ENCODE data around the gene RNASE8. TPM values are rescaled to one million over a fixed set of nuclear protein-coding genes. Genes with fewer than 3 reads are reported as not detected.
A peak's percentile ranks its signal among the peaks of the same experiment; 100 is the strongest.

The RNASE8 gene
- total RNA-seq, 1 experiment from 2014 or later = not detected

- ATAC-seq (no peak), DNase-seq (ENCODE audit: low spot score) (no peak)
- no peaks in the 10 kb centered on the region for H3K36me3 Mint-ChIP-seq
- no peak overlapping the region for H3K27ac Mint-ChIP-seq
- no peak for TF ChIP-seq CREB1 (CRISPR knock-in tag; IDR thresholded peaks at IDR 0.05)
- TF ChIP-seq GABPB1 (CRISPR knock-in tag; IDR thresholded peaks at IDR 0.05) = 0 out of 2 replicates have a peak, but pooled peaks have one; percentile 11
- H3K27me3 Mint-ChIP-seq (ENCODE audit: low read depth) = 0 out of 2 replicates have a peak, but pooled peaks cover 2% of the 10 kb centered on the region
- H3K4me3 Mint-ChIP-seq = no peak overlapping the region
- POLR2A ChIA-PET = no interaction called here
- H3K9me3 Mint-ChIP-seq = no peaks in the 10 kb centered on the region
- H3K4me1 Mint-ChIP-seq = peaks cover 2% of the 10 kb centered on the region
- CTCF ChIA-PET = interaction anchor here (1.1 to 3.1 kb wide), 6 partner anchors 21 to 89 kb away, joined by 4 to 17 read pairs (median 6); no protein-coding TSS in a partner anchor
Observed at GRCh38 chr14:21060614-21061346, 3.2 kb downstream of the RNASE8 start.

GRCh38 chr14:21061347-21061668 is 3.7 kb downstream of the RNASE8 start:
- H3K27ac Mint-ChIP-seq = no peak overlapping the region
- H3K36me3 Mint-ChIP-seq = no peaks in the 10 kb centered on the region
- 0 out of 2 replicates have a peak, but pooled peaks cover 2% of the 10 kb centered on the region for H3K27me3 Mint-ChIP-seq (ENCODE audit: low read depth)
- H3K4me1 Mint-ChIP-seq = no peaks in the 10 kb centered on the region; the same call in 1 of the 2 replicates
- H3K9me3 Mint-ChIP-seq = no peaks in the 10 kb centered on the region
- ChIA-PET POLR2A (no interaction called here), CTCF (interaction anchor here (0.7 to 3.1 kb wide), 7 partner anchors 22 to 90 kb away, joined by 3 to 17 read pairs (median 6); no protein-coding TSS in a partner anchor)
- DNase-seq (ENCODE audit: low spot score) (no peak), ATAC-seq (no peak)
- TF ChIP-seq FOXK1 (CRISPR knock-in tag; IDR thresholded peaks at IDR 0.05) (no peak), NFATC4 (CRISPR knock-in tag; IDR thresholded peaks at IDR 0.05) (no peak), ZNF219 (CRISPR knock-in tag; IDR thresholded peaks at IDR 0.05; ENCODE audit: borderline replicate concordance) (no peak), NR3C1 (CRISPR knock-in tag; conservative IDR thresholded peaks at IDR 0.05; ENCODE audit: low read depth) (no peak), FOXJ3 (CRISPR knock-in tag; IDR thresholded peaks at IDR 0.05; ENCODE audit: borderline replicate concordance) (no peak), ZNF138 (CRISPR knock-in tag; conservative IDR thresholded peaks at IDR 0.05) (no peak), SMAD4 (CRISPR knock-in tag; IDR thresholded peaks at IDR 0.05) (no peak), TEAD1 (CRISPR knock-in tag; IDR thresholded peaks at IDR 0.05) (no peak), ZNF263 (CRISPR knock-in tag; IDR thresholded peaks at IDR 0.05; ENCODE audit: low read depth) (no peak), ZBTB21 (CRISPR knock-in tag; IDR thresholded peaks at IDR 0.05; ENCODE audit: borderline replicate concordance) (no peak), NFE2L1 (CRISPR knock-in tag; IDR thresholded peaks at IDR 0.05) (no peak), KAT7 (CRISPR knock-in tag; IDR thresholded peaks at IDR 0.05; ENCODE audit: borderline replicate concordance) (no peak), CBFB (CRISPR knock-in tag; IDR thresholded peaks at IDR 0.05; ENCODE audit: low read depth) (no peak), GRHL2 (CRISPR knock-in tag; IDR thresholded peaks at IDR 0.05; ENCODE audit: insufficient replicate concordance, severe bottlenecking) (no peak)
- TF ChIP-seq, protein P1, sequence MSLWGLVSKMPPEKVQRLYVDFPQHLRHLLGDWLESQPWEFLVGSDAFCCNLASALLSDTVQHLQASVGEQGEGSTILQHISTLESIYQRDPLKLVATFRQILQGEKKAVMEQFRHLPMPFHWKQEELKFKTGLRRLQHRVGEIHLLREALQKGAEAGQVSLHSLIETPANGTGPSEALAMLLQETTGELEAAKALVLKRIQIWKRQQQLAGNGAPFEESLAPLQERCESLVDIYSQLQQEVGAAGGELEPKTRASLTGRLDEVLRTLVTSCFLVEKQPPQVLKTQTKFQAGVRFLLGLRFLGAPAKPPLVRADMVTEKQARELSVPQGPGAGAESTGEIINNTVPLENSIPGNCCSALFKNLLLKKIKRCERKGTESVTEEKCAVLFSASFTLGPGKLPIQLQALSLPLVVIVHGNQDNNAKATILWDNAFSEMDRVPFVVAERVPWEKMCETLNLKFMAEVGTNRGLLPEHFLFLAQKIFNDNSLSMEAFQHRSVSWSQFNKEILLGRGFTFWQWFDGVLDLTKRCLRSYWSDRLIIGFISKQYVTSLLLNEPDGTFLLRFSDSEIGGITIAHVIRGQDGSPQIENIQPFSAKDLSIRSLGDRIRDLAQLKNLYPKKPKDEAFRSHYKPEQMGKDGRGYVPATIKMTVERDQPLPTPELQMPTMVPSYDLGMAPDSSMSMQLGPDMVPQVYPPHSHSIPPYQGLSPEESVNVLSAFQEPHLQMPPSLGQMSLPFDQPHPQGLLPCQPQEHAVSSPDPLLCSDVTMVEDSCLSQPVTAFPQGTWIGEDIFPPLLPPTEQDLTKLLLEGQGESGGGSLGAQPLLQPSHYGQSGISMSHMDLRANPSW (CRISPR knock-in tag; conservative IDR thresholded peaks at IDR 0.05; ENCODE audit: low read depth) = no peak
- TF ChIP-seq, protein P2, sequence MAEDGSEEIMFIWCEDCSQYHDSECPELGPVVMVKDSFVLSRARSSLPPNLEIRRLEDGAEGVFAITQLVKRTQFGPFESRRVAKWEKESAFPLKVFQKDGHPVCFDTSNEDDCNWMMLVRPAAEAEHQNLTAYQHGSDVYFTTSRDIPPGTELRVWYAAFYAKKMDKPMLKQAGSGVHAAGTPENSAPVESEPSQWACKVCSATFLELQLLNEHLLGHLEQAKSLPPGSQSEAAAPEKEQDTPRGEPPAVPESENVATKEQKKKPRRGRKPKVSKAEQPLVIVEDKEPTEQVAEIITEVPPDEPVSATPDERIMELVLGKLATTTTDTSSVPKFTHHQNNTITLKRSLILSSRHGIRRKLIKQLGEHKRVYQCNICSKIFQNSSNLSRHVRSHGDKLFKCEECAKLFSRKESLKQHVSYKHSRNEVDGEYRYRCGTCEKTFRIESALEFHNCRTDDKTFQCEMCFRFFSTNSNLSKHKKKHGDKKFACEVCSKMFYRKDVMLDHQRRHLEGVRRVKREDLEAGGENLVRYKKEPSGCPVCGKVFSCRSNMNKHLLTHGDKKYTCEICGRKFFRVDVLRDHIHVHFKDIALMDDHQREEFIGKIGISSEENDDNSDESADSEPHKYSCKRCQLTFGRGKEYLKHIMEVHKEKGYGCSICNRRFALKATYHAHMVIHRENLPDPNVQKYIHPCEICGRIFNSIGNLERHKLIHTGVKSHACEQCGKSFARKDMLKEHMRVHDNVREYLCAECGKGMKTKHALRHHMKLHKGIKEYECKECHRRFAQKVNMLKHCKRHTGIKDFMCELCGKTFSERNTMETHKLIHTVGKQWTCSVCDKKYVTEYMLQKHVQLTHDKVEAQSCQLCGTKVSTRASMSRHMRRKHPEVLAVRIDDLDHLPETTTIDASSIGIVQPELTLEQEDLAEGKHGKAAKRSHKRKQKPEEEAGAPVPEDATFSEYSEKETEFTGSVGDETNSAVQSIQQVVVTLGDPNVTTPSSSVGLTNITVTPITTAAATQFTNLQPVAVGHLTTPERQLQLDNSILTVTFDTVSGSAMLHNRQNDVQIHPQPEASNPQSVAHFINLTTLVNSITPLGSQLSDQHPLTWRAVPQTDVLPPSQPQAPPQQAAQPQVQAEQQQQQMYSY (CRISPR knock-in tag; IDR thresholded peaks at IDR 0.05) = no peak
- TF ChIP-seq, protein P3, sequence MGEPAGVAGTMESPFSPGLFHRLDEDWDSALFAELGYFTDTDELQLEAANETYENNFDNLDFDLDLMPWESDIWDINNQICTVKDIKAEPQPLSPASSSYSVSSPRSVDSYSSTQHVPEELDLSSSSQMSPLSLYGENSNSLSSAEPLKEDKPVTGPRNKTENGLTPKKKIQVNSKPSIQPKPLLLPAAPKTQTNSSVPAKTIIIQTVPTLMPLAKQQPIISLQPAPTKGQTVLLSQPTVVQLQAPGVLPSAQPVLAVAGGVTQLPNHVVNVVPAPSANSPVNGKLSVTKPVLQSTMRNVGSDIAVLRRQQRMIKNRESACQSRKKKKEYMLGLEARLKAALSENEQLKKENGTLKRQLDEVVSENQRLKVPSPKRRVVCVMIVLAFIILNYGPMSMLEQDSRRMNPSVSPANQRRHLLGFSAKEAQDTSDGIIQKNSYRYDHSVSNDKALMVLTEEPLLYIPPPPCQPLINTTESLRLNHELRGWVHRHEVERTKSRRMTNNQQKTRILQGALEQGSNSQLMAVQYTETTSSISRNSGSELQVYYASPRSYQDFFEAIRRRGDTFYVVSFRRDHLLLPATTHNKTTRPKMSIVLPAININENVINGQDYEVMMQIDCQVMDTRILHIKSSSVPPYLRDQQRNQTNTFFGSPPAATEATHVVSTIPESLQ (CRISPR knock-in tag; IDR thresholded peaks at IDR 0.05) = no peak
- no peak overlapping the region for H3K4me3 Mint-ChIP-seq

Measured in WTC11 (cell line).